GM21423 (cell line): ENCODE data around the gene HSF2.

Source experiments
- ATAC-seq: cut with Tn5 transposase; IDR thresholded peaks from one replicate; pipeline ENCODE4 v1.9.1; 2021; ENCODE audit warnings: mild to moderate bottlenecking, moderate library complexity; ENCODE audit not compliant: unreplicated experiment

Gene HSF2

DNA sequence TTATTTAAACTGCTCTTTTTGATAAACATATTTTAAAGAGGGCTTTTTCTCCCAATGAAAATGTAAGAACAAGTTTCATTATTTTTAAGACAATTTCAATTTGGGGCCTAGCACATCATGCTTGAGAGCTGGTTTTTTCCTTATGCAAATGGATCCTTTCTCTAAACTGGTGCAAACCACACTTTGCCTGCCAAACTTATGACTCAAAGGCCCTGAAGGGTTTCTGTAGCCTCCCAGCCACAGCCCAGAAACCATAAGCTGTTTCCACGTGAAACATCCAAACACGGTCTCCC is 451 bp upstream of the HSF2 start:
- no peak for ATAC-seq

DNA sequence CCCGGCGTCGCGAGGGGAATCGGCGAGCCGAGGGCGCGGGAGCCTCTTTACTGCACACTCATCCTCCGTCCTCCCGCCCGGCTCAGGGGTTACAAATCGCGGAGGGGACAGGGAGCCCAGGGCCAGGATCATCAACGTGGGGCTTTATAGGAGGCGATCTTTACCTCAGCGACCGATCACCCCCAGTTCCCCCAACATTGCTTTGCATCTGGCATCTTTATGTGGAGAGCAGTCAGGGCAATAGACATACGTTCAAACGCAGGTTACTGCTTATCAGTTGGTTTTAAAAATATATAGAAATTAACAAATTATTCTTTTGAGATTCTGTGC is 634 bp downstream of the HSF2 start:
- ATAC-seq = peak; percentile 7

DNA sequence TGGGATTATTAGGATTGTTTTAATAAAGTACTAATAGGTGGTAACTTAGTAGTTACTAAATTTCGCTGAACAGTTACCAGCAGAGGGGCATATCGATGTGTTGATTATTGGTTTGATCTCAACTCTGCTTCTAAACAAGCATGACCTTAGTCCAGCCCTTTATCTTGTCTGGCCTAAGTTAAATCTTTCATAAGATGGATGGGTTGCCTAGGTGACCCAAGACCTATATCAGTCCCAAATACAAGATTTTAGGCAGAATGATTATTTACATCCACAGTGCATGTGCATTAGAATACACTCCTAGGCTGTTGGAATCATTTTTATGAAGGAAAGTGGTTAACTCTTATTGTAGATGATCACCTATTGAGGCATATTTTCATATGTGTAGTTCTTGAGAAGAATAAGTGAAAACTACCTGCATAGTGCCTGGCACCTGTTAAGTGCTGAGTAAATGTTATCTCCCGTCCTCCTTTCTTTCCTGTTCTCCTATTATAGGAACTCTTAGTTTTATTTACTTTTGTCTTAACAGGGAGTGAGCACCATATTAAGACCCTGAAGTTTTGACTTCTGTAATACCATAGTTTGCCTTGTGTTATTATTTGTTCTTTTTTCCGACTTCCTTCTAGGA is 1.1 kb downstream of the HSF2 start:
- ATAC-seq = no peak

DNA sequence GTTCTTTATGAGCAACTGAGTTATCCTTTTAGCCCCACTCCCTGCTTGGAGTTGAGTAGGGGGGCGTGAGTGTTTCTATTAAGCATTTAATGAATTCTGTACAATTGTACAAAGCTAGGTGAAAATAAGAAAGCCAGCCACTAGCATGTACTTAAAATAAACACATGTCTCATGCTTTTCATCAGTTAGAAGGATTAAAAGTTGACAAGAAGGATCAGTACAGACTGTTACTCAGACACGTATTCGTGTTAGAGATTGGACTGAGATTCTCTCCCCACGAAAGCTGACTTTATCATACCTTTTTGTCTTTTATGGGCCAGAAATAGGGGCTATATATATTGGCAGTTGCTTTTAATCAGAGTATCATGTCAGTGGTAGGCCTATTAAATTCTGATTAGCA is 1.7 kb downstream of the HSF2 start:
- no peak for ATAC-seq

DNA sequence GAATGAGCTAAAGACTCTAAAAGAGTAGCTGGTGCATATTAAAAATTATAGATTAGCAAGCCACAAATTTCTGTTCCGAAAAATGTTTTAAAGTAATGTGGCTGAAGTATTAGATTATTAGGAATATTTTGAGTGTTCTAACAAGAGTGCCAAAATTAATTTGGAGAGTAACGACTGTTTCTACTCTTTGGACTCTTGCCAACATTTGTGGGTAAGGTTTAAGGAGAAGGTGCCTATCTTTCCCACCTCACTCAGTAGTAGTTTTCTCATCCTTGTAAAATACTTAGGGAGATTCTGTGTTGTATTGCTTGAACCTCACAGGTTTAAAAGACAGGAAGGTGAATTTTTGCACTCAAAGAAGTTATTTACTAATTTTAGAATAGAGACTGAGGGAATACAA is 5.0 kb downstream of the HSF2 start:
- ATAC-seq = no peak

DNA sequence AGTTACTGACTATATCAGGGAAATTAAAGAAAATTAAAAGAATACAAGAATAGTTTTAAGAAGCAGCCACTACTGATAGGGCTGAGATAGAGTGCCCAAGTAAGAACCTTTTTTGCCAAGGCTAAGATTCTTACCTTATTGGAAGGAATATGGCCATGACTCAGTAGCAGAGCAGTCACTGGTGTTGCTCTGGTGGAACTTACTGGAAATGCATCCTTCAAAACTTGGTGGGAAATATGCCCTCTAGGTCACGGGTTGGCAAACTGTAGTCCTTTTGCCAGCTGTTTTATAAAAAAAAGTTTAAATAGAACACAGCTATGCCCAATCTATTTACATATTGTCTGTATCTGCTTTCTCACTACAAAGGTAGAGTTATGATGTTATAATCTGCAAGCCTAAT is 6.0 kb downstream of the HSF2 start:
- ATAC-seq = no peak

DNA sequence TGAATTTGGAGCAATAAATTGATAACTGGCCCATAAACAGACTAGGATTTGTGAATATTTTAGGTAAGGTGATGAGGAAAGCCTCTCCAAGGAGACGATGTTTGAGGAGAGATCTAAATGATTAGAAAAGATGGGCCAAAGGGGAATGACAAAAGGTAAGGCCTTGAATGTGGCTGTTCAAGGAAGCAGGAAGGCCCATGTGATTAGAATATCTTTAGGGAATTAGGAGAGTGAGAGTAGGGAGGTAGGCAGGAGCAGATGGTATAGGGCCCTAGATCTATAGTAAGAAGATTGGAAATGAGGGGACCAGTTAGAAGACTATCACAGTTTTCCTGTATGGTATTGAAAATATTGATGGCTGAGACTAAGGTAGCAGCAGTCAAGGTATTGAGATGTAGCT is 6.7 kb downstream of the HSF2 start:
- no peak for ATAC-seq

DNA sequence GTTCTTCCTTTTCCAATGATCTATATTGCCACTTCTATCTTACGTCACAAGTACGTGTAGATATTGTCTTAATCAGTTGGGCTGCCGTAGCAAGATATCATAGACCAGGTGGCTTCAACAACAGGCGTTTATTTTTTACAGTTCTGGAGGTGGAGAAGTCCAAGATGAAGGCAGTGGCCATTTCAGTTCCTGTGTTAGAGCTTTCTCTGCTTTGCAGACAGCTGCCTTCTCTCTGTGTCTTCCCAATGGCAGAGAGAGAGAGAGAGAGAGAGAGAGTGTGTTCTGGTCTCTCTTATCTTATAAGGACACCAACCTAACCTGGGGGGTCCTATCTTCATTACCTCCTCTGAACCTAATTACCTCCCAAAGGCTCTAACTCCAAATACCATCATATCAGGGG is 8.3 kb downstream of the HSF2 start:
- no peak for ATAC-seq

DNA sequence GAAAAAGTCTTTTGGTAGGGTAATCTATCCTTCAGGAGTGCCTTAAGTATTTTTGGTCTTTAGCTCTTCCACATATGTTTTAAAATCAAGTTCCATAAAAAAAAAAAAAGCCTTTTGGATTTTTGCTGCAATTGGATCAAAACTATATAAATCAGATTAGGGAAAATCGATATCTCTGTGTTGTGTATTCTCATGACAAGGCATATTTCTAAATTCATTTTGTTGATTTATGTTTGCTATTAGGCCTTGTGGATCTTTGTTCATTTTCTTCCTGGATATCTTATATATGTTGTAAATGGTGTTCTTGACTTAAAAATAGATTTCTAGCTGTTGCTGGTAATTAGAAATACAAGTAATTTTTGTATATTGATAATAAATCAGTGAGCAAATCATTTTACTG is 8.8 kb downstream of the HSF2 start:
- no peak for ATAC-seq

DNA sequence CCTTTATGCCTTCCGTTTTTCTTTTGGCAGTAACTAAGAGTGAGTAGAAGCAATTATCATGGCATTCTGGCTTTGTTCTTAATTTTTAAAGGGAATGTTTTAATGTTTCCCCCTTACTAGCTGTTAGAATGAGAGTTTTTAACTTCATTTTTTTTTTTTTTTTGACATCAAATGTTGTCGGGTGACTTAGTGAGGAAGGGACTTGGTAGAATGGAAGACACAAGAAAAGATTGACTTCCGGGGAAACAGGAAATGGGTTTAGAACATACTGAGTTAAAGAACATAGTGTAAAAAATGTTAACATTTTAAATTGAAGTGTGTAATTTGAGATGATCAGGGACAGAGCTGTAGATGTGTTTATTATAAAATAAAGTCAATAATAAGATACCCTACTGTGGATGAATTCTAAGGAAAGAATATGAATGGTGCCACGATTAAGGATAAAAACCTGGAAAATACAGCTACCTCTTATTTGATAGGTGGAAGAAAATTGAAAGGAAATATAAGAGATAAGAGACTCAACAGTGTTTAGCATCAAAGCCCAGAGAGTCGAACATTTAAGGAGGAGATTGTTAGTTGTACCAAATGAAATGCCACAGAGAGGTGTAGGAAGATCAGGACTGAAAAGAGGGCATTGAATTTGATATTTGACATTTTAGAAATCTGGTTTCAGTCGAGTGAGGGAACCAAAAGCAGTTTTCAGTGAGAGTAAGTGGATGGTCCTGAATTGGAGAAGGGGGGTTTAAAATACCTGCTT is 9.4 kb downstream of the HSF2 start:
- ATAC-seq = no peak

DNA sequence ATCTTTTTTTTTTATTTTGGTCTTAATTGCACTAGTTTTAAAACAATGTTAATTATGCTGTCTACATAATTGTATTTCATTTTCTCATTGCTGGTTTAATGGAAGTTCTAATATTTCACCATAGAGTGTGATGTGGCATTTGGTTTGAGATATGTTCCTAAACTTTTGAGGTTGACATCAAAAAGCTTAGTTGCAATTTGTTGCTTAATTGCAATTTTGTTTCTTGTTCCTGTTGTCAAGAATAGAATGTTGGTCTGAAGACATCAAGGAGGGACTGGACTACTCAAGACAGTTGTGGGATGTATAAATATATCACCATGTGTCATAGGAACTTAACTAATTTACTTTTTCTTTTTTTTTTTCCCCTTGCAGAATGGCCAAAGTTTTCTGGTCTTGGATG is 12.5 kb downstream of the HSF2 start:
- no peak for ATAC-seq

DNA sequence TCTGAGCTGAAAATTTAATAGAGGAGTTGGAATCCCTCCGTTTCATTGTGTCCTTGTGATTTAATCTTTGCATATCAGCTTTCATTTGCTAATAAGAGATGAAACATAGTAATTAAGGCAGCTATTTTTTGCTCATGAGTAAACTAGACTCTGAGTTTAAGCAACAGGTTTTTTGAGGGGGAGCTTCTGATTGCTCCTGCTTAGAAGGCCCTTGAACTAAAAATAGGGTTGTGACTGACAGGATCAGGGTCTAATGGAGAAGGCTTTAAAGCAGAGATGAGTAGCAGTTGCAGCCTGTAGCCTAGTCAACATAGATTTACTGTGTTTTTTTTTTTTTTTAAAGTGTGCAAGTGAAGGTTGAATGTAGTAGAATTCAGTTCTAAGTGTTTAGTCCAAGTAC is 17.4 kb downstream of the HSF2 start:
- ATAC-seq = no peak

DNA sequence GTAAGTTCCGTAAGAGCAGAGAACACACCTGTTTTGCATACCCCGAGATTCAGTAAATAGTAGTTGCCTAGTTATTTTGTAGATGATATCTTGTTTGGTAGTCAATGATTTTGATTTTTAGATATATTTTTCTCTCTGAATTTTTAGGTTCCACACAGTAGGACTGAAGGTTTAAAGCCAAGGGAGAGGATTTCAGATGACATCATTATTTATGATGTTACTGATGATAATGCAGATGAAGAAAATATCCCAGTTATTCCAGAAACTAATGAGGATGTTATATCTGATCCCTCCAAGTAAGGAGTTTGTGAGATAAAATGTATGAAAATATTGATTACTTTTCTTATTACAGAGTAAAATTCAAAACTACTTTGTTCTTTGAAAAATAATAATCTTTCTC is 22.6 kb downstream of the HSF2 start:
- no peak for ATAC-seq

DNA sequence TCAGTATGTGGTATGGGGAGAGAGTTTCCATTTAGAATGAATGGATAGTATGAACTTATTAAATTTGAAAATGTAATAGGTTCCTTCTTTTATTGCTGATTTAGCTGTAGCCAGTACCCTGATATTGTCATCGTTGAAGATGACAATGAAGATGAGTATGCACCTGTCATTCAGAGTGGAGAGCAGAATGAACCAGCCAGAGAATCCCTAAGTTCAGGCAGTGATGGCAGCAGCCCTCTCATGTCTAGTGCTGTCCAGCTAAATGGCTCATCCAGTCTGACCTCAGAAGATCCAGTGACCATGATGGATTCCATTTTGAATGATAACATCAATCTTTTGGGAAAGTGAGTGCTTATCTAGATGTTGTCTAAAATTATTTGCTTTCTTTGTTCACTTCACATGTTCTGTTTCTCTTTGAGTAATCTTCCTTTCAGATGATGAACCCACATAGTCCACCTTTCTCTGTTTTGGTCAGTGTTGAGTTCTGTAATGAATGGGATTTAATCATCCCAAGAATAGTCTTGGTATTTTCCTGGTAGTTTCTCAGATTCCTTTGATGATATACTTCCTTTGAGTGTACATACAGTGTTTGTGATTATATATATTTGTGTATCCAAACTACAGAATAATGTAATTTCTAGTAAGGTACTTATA is 23.3 kb downstream of the HSF2 start:
- ATAC-seq = peak; percentile 71

DNA sequence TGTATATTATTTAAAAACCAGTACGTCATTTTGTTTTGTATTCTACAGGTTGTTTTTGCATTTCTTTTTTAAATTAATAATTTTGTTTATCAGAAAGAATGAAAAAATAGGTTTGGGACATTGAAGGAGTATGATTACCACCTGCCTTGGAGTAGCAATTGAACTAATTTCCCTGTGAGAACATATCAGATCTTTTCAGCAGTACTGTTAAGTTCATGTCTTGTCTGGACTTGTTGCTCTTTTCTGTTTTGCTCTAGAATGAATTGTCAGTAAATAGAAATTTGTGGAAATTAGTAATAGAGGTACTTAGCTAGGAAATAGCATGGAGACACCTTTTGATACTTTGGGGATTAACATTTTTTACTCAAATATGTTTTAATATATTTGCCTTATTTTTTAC is 24.3 kb downstream of the HSF2 start:
- ATAC-seq = no peak

DNA sequence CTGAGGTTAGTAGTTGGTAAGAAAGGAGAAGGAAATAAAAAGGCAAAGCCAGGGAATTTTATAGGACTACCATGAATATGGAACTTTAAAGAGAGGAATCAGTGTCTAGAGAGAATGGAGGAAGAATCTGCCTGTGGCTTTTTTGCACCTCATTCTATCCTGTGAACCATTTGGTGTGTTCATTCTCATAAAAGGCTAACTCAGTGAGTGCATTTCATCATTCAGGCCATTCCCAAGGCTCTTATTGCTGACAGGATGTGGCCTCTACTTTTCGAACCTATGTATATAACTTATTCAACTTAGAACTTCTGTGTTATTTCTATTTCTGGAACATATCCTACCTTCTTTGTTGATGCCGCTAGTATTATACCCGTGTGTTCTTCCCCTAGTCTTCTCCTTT is 27.1 kb downstream of the HSF2 start:
- ATAC-seq = no peak

DNA sequence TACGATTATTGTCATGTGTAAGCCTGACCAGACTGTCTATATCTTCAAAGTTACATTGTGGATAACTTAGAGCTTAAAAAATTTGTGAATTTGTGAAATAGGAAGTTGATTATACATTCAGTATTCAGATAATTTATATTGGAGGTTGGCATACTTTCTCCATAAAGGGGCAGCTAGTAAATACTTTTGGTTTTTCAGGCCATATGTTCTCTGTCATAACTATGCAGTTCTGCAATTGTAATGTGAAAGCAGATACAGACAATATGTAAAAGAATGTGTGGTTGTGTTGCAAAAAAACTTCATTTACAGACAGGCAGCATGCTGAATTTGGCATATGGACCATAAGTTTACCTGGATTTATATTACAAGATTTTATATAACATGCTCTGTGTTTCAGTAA is 29.3 kb downstream of the HSF2 start:
- no peak for ATAC-seq

DNA sequence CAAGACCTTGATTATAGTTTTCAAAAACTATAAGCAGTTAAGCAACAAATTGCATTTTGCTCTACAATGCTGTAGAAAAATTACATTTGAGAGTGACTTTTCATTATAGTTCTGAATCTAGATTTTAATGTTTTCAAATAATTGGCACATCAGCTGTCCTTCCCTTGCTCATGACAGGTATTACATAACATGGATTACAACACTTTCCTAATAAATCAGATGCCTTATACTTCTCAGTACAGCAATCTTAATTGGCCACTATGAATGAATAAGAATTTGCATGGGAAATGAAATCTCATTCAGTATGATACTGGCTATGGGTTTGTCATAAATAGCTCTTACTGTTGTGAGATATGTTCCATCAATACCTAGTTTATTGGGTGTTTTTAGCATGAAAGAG is 29.9 kb downstream of the HSF2 start:
- ATAC-seq = no peak

DNA sequence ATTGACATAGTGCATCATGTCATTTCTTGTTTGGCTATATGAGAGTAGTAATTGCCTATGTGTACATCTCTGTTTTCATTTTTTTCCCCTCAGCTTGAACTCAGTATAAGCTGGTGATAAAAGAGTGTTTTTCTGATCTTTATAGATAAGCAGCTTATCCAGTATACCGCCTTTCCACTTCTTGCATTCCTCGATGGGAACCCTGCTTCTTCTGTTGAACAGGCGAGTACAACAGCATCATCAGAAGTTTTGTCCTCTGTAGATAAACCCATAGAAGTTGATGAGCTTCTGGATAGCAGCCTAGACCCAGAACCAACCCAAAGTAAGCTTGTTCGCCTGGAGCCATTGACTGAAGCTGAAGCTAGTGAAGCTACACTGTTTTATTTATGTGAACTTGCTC is 32.3 kb downstream of the HSF2 start:
- ATAC-seq = no peak

DNA sequence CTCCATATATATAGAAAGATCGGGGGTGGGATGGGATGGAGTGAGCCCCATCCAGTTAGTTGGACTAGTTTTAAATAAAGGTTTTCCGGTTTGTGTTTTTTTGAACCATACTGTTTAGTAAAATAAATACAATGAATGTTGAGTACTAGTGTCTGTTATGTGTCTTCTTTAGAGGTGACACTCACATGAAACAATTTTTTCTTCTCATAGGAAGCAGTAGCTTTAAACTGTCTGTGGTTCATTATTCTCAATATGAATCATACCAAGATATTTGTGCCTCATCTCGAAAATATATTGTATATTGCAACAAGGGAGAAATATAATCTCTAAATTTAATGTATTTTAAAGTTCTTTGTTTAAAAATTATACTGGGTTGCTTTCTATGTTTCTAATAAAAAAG is 33.4 kb downstream of the HSF2 start:
- ATAC-seq = no peak

DNA sequence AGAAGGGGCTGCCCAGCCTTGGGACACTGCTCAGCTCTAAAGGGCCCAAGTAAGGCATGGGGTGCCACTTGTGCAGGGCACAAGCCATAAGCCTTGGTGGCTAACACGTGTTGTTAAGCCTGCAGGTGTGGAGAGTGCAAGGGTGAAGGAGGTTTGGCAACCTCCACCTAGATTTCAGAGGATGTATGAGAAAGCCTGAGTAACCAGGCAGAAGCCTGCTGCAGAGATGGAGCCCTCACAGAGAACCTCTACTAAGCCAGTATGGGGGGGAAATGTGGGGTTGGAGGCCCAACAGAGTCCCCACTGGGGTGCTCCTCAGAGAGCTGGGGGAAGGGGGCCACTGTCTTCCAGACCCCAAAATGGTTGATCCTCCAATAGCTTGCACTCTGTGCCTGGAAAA is 39.5 kb downstream of the HSF2 start:
- no peak for ATAC-seq

DNA sequence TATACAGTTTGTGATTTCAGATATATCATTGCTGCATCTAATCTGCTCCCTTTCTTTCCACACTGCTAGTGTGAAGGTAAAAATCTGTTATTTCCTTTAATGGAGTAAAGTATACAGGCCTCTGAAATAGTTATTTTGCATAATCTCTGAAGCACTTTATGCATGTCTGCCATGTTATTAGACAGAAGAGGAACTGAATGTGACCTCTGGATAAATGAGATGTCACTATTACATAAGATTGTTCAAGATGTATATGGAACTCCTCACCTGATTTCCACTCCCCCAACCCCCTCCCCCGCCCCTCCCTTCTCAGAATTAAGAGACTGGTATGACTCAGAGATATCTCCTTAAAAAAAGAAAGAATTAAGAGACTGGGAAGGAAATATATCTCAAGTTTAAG is 45.8 kb downstream of the HSF2 start:
- no peak for ATAC-seq

DNA sequence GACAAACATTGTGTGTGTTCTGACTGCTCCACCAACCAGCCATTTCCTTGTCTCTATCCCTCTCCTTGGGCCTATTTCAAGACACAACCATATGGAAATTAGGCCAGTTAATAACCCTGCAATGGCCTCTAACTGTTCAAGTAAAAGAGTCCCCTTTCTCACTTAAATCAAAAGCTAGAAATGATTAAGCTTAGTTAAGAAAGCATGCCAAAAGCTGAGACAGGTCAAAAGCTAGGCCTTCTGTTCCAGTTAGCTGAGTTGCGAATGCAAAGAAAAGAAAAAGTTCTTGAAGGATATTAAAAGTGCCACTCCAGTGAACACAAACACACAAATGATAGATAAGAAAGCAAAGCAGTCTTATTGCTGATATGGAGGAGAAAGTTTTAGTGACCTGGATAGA is 49.6 kb downstream of the HSF2 start:
- ATAC-seq = no peak
